ENCODE data around the gene DLG1.

Gene DLG1

DNA sequence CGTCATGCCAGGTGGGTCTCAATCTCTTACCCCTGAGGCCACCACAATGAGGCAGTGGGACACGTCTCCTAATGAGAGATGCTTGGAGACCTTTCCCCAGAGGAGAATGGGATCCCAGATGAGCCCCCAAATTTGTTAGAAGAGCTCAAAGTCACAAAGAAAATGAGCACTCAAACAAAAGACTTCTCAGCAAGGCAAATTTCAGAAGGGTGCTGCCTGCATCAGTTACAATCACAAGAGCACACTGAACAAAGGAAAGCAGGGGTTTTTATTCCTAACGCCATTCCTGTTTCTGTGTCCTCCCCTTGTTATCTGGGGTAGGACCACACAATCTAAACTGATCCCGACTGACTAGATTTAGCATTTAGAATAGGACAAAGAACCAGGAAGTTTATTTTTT, 50.1 kb downstream of the DLG1 start:
- no peak for DNase-seq (ENCODE audit: low spot score)

GRCh38 chr3:197244751-197245150, 53.7 kb downstream of the DLG1 start:
- DNase-seq (ENCODE audit: low spot score) = no peak

GRCh38 chr3:197242784-197243432, 55.5 kb downstream of the DLG1 start:
- no peak for DNase-seq (ENCODE audit: low spot score)

GRCh38 chr3:197241173-197241572, 57.2 kb downstream of the DLG1 start:
- no peak for DNase-seq (ENCODE audit: low spot score)

DNA sequence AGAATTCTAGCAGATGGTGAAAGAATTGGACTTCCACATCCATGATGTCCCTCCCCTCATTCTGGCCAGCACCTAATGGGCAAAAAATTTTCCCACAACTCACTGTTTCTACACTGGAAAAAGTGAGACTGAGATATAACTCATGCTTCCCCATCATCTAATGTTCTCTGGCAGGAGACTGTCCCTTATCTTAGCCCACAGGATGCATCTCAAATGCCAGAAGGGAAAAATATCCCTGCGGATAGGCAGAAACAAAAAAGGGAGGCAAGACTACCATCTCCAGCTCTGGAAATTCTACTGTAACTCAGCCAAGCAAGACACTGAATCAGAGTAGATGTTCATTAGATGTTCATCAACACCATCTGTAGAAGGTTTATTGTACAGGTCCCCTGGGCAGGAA, 58.6 kb downstream of the DLG1 start:
- no peak for DNase-seq (ENCODE audit: low spot score)

- DNase-seq (ENCODE audit: low spot score) = no peak
These were observed 59.6 kb downstream of the DLG1 start for GRCh38 chr3:197238842-197239241.

- no peak for DNase-seq (ENCODE audit: low spot score)
These were observed 60.5 kb downstream of the DLG1 start for GRCh38 chr3:197237897-197238296.

GRCh38 chr3:197236362-197236761, 62.0 kb downstream of the DLG1 start:
- DNase-seq (ENCODE audit: low spot score) = no peak

DNA sequence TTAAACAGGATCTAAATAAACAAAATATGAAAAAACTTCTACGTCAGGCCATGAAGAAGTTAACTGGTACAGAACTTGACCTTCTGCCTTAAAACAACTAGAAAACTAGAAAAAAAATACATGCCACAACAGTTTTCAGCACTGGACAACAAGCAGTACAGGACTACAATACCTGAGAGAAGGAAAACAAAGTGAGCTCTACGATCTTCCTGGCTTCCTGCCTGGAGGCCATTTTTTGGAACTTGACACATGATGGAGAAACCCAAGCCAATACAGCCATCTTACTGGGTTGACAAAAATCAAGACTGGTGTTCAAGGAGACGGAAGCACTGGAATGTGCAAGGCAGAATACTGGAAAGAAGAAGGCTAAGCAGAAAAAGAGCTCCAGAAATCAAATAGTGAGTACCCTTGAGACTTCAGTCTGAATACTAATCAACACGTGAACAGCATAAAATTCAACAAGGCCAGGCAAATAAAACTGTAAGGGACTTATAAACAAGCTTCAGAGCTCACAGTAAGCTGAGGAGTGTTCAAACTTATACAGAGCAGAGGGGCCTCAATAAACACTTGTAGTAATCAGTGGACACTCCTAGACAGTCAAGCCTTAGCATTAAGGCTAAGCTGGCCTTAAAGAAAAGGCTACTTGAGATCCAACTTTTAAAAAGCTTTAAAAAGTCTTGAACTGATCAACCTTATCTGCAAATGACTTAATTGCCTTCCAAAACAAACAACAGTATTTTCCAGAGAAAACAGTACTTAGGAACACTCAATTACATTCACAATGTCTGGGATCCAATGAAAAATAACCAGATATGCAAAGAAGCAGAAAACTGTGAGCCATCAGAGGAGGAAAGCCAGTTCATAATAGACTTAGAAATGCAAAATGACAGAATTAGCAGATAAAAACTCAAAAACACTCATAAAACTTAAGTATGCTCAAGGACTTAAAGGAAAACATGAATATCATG, 63.2 kb downstream of the DLG1 start:
- no peak for DNase-seq (ENCODE audit: low spot score)

GRCh38 chr3:197231321-197231720, 67.1 kb downstream of the DLG1 start:
- DNase-seq (ENCODE audit: low spot score) = no peak

DNA sequence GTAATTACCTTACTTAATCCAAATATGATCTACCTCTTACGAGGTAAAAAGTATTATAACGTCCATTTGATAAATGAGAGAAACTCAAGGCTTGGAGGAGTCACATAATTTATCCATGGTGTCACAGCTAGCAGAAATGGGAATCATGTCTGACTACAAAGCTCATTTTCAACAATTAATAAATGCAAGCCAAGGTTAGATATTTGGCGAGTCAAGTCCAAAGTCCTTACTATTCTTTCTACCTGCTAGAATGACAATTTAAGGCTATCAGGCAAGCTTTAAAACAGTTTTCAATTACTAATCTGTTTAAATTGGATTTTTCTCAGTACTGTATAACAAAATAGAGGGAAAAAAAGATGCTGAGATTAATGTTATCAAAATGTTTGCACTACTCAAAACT, 68.6 kb downstream of the DLG1 start:
- no peak for DNase-seq (ENCODE audit: low spot score)

DNA sequence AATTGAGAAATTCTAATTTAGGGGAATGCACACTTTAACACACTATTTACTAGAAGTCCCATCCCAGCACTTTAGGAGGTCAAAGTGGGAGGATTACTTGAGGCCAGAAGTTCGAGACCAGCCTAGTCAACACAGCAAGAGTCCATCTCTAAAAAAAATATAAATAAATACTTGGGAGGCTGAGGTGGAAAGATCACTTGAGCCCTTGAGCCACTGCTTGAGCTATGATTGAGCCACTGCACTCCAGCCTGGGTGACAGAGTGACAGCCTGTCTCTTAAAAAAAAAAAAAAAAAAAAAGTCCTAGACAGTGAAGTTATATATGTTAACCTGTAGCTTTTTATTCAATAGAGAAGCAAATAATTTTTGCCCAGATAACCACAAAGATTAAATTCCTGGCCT, 69.2 kb downstream of the DLG1 start:
- no peak for DNase-seq (ENCODE audit: low spot score)

- DNase-seq (ENCODE audit: low spot score) = no peak
These were observed 70.4 kb downstream of the DLG1 start for GRCh38 chr3:197227780-197228574.

DNA sequence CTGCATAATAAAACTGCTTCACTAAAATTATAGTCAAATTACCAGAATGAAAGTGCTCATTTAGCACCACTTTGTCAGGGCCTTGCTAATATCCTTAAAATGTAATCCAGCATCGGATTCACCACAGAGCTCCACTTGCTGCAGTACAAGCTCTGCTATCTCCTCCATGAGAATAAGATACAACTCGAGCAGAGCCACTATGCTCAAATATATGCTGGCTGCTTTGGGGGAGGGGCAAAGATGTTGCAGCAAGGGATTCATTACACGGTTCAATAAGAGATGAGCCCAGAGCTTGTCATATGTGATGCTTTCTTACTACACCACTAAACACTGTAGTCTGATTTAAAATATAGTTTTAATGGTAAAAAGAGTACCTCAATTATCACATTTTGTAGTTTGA, 72.2 kb downstream of the DLG1 start:
- no peak for DNase-seq (ENCODE audit: low spot score)

- DNase-seq (ENCODE audit: low spot score) = no peak
These were observed 72.8 kb downstream of the DLG1 start for GRCh38 chr3:197225579-197225978.

- peak; percentile 76 for DNase-seq (ENCODE audit: low spot score)
These were observed 74.4 kb downstream of the DLG1 start for GRCh38 chr3:197224034-197224444.

DNA sequence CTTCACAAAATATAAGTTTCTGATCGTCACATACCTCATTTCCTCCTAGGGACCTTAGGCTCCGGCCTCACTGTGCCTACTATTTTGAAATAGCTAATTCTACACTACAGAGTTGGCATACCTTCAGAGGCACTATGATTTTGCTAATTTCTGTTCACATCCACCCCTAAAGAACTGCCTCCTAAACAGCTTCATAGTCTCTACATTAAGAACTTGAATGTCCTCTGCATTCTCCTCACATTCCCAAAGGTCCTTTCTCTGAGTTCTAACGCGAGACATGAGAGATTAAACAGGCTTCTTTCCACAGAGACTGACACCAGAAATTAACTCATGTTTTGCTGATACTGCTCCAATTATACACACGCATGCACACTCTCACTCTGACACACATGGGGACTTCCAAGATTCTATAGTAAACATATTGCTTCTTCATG, 75.5 kb downstream of the DLG1 start:
- no peak for DNase-seq (ENCODE audit: low spot score)

- no peak for DNase-seq (ENCODE audit: low spot score)
These were observed 78.8 kb downstream of the DLG1 start for GRCh38 chr3:197219619-197220018.

DNA sequence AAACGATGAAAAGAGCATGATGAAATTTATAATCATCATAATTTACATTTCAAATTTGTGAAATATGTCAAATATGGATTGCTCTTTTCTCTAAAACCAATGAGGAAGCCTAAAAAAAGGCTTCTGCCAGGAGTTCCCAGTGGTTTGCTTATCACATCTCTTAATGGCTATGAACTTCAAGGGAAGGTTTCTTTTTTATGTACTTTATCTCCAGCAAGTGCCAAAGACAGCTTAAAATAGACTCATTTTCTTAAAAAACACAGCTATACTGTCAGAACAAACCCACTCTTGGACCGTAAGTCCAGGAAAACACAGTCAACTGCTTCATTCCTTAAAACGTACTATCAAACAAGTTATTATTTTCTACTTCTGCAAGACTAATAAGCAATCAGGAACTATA, 80.2 kb downstream of the DLG1 start:
- DNase-seq (ENCODE audit: low spot score) = no peak

DNA sequence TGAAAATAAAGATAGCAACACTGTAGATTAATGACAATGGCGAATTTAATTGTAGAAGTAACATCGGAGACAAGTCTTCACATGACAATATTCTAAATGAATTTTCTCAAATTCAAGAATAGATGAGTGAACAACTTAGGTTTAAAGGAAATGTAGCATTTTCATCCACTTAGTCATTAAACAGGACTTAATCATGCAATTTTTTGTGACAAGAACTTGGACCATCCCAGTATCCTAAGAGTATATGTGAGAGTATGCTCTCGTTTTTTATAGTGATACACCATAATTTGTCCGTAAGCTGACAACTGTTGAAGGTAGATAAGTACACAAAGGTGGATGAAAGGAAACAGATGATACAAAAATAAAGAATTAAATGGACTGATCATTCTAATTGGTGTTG, 81.5 kb downstream of the DLG1 start:
- DNase-seq (ENCODE audit: low spot score) = no peak

GRCh38 chr3:197216169-197216860, 82.1 kb downstream of the DLG1 start:
- no peak for DNase-seq (ENCODE audit: low spot score)

- DNase-seq (ENCODE audit: low spot score) = no peak
These were observed 86.1 kb downstream of the DLG1 start for GRCh38 chr3:197212290-197212689.
